Right lobe of liver (tissue), 6 donors: ENCODE data around the gene TMEM253. TPM values are rescaled to one million over a fixed set of nuclear protein-coding genes. Genes with fewer than 3 reads are reported as not detected.

ENCODE experiments used
- ATAC-seq, 4 donors: fragments of 200-7000 bp; cut with Tn5 transposase; one replicate each; pipeline ENCODE4 v1.9.1; 2020; ENCODE audit warnings: mild to moderate bottlenecking in 4 of 4, moderate library complexity in 4 of 4
- DNase-seq, 3 donors: peaks; one replicate each; pipeline ENCODE4 v3.0.0-alpha.2; 2020
- H3K27ac ChIP-seq, 3 donors: fragments of 200-600 bp; one replicate each; pipeline ENCODE4 v1.8.0; 2022
- H3K27me3 ChIP-seq, 2 donors: fragments of 200-600 bp; one replicate each; pipeline ENCODE4 v1.8.0; 2022
- H3K36me3 ChIP-seq, 4 donors: fragments of 200-600 bp; sonication (generic) in 1 of 4; one replicate each; pipeline versions ENCODE4 v1.5.1 to v1.8.0; 2017 to 2022; ENCODE audit warnings: control low read depth in 1 of 4
- H3K4me1 ChIP-seq, 4 donors: fragments of 200-600 bp; sonication (generic) in 1 of 4; one replicate each; pipeline versions ENCODE4 v1.5.1 to v1.8.0; 2017 to 2022; ENCODE audit warnings: control low read depth in 1 of 4
- H3K4me3 ChIP-seq, 3 donors: fragments of 200-600 bp; one replicate each; pipeline ENCODE4 v1.8.0; 2022
- H3K9me3 ChIP-seq, 4 donors: fragments of 200-600 bp; sonication (generic) in 1 of 4; one replicate each; pipeline versions ENCODE4 v1.5.1 to v1.8.0; 2017 to 2022; ENCODE audit warnings: control low read depth in 1 of 4
- POLR2A ChIP-seq: fragments of 450-650 bp; IDR thresholded peaks from one replicate; pipeline ENCODE4 v1.6.1; 2017; ENCODE audit warnings: antibody characterized with exemption, mild to moderate bottlenecking
- WGBS: methylation state at CpG from one replicate; pipeline ENCODE4 v1.1.6; 2018; ENCODE audit warnings: low coverage, low lambda C conversion rate; ENCODE audit not compliant: insufficient coverage; ENCODE audit errors: missing lambda C conversion rate; 5-methylcytosine and 5-hydroxymethylcytosine counted together
- intact Hi-C, 2 donors: fragments of 100-400 bp; cut with DNase I; formaldehyde crosslinking; loops; one replicate each; pipeline versions ENCODE4 v1.11.2 to v1.14.1; 2022
- total RNA-seq, 6 experiments: library from RNA; depleted of rRNA in 2 of 6; stranded (reverse); fragments of >200 nt in 2 of 6; fragmentation: NEBNext Ultra II Directional in 3 of 6; extraction: Animal tissue kit (Norgen Biotek cat#: 25700) in 3 of 6; gene quantifications; one replicate each; pipeline versions ENCODE4 v1.1.0 to v1.2.4, GENCODE V29; 2016 to 2023
- TF ChIP-seq, protein P1 (sequence below), 4 donors: fragments of 200-600 bp in 3 of 4; fragments of 450-650 bp in 1 of 4; IDR thresholded peaks; one replicate each; pipeline versions ENCODE4 v1.5.1 to v1.8.0; 2016 to 2022; ENCODE audit warnings: antibody characterized with exemption in 4 of 4, mild to moderate bottlenecking in 2 of 4
- donor health status: DM: no; HTN: yes; CAD: no.
- donor health status: DM: no; HTN: no; CAD: no.
- donor health status: DM: no; HTN: no; CAD: no.
- donor health status: DM: no; HTN: yes; CAD: no.
- donor health status: DM: no; HTN: yes; CAD: no.

Gene TMEM253
- total RNA-seq, 6 experiments from 2014 or later: 0.20 to 1.2 (median 0.38) TPM; not detected in 2

DNA sequence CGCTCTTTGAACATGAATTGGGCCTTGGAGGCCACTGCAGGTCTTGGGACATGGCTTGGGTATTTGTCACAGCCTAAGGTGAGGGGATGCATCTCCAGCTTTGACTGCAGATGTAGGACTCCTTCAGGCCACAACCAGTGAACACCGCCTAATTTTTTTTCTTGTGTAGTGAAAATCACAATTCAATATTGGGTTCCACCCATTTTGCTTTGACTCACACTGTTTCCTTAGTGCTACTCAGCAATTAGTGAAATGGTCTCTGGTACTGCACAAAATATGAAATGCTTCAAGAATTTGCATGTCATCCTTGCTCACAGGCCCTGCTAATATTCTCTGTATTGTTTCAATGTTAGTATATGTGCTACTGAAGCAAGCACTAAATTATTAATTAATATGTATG is 12.5 kb downstream of the TMEM253 start:
- no peaks in the 10 kb centered on the region for H3K9me3 ChIP-seq
- H3K4me3 ChIP-seq: no peak overlapping the region
- ATAC-seq: no peak
- DNase-seq: no peak
- H3K27ac ChIP-seq: no peak overlapping the region
- H3K27me3 ChIP-seq: no peaks in the 10 kb centered on the region
- no peak for TF ChIP-seq POLR2A
- TF ChIP-seq, protein P1, sequence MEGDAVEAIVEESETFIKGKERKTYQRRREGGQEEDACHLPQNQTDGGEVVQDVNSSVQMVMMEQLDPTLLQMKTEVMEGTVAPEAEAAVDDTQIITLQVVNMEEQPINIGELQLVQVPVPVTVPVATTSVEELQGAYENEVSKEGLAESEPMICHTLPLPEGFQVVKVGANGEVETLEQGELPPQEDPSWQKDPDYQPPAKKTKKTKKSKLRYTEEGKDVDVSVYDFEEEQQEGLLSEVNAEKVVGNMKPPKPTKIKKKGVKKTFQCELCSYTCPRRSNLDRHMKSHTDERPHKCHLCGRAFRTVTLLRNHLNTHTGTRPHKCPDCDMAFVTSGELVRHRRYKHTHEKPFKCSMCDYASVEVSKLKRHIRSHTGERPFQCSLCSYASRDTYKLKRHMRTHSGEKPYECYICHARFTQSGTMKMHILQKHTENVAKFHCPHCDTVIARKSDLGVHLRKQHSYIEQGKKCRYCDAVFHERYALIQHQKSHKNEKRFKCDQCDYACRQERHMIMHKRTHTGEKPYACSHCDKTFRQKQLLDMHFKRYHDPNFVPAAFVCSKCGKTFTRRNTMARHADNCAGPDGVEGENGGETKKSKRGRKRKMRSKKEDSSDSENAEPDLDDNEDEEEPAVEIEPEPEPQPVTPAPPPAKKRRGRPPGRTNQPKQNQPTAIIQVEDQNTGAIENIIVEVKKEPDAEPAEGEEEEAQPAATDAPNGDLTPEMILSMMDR (IDR thresholded peaks at IDR 0.05): no peak
- 100% methylated on average over 2 of the region's 2 CpGs for WGBS
- no peaks in the 10 kb centered on the region for H3K4me1 ChIP-seq
- intact Hi-C loops: no loop called here
- H3K36me3 ChIP-seq: no peaks in the 10 kb centered on the region

DNA sequence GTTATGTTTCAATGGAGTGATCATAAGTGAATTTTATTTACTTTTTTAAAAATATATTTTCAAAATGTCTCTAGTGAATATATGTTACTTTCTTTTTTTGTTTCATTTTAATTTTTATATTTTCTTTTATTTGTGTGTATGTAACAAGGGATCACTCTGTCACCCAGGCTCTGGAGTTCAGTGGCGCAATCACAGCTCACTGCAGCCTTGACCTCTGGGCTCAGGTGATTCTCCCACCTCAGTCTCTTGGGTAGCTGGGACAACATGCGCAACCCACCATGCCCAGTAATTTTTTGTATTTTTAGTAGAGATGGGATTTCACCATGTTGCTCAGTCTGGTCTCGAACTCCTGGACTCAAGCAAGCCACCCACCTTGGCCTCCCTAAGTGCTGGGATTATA is 18.1 kb downstream of the TMEM253 start:
- no peaks in the 10 kb centered on the region for H3K4me1 ChIP-seq
- no peak for DNase-seq
- H3K27ac ChIP-seq: no peak overlapping the region
- WGBS: 81% methylated on average over 2 of the region's 3 CpGs
- H3K9me3 ChIP-seq: no peaks in the 10 kb centered on the region
- no peaks in the 10 kb centered on the region for H3K36me3 ChIP-seq
- intact Hi-C loops: no loop called here
- no peaks in the 10 kb centered on the region for H3K27me3 ChIP-seq
- no peak for ATAC-seq
- TF ChIP-seq, protein P1 (IDR thresholded peaks at IDR 0.05): no peak
- no peak for TF ChIP-seq POLR2A
- no peak overlapping the region for H3K4me3 ChIP-seq

DNA sequence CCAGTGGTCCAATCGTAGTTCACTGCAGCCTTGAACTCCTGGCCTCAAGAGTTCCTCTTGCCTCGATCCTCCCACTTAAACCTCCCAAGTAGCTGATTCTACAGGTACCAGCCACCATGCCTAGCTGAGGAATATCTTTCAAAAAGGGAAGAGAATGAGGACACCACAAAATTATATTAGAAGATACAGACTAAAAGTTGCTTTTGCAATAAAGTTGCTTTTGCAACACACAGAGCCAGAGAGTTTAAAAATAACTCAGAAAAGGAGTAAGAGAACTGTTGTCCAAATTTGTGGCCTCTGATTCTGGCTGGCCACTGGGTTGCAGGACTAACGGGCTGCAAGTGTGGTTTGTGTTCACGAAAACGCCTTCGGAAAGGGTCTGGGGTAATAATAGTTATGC is 19.8 kb downstream of the TMEM253 start:
- Histone ChIP-seq H3K4me1 (no peaks in the 10 kb centered on the region), H3K27me3 (no peaks in the 10 kb centered on the region), H3K27ac (no peak overlapping the region), H3K4me3 (no peak overlapping the region), H3K36me3 (no peaks in the 10 kb centered on the region), H3K9me3 (no peaks in the 10 kb centered on the region)
- no peak for TF ChIP-seq POLR2A
- TF ChIP-seq, protein P1 (IDR thresholded peaks at IDR 0.05): no peak
- no peak for DNase-seq
- no peak for ATAC-seq
- 48% methylated on average over 6 of the region's 6 CpGs for WGBS
- intact Hi-C loops: no loop called here

DNA sequence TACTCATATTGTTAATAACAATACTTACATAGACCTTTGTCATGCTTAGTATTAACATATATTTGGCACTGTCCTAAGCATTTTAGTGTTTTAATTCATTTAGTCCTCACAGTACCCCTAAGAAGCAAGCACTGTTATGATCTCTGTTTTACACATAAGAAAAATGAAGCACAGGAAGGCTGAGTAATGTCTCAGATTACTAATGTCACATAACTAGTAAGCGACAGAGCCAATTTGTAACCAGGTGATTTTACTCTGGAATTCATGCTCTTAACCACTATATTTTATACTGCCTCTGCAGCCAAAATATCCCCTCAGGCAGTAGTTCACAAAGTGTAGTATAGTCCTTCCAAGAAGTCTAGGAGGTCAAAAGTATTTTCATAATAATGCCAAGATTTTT is 20.3 kb downstream of the TMEM253 start:
- intact Hi-C loops: no loop called here
- 82% methylated on average over 1 of the region's 1 CpG for WGBS
- Histone ChIP-seq H3K4me3 (no peak overlapping the region), H3K36me3 (no peaks in the 10 kb centered on the region), H3K27me3 (no peaks in the 10 kb centered on the region), H3K9me3 (no peaks in the 10 kb centered on the region), H3K27ac (no peak overlapping the region), H3K4me1 (no peaks in the 10 kb centered on the region)
- TF ChIP-seq, protein P1 (IDR thresholded peaks at IDR 0.05): no peak
- no peak for TF ChIP-seq POLR2A
- no peak for DNase-seq
- ATAC-seq: no peak

DNA sequence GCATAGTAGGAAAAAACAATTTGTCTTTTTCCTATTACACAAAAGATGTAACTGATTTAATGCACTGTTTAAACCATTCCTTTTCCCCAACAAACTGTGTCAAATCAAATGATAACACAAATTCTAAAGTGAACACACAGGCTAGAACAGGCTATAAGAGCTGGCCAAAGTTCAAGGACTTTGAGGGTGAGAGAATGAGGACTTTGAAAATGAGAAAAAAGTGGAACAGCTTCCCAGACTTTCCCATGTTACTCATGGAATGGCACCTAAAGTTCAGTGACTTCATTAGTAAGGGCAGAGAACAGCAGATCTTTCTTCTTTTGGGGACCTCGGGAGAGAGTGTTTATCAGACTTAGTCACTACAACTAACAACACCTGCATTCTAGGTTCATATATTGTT is 22.6 kb downstream of the TMEM253 start:
- TF ChIP-seq, protein P1 (IDR thresholded peaks at IDR 0.05): no peak
- TF ChIP-seq POLR2A: no peak
- no peak for ATAC-seq
- no peak overlapping the region for H3K27ac ChIP-seq
- H3K36me3 ChIP-seq: no peaks in the 10 kb centered on the region
- DNase-seq: no peak
- H3K9me3 ChIP-seq: no peaks in the 10 kb centered on the region
- no peak overlapping the region for H3K4me3 ChIP-seq
- intact Hi-C loops: no loop called here
- no CpG with 5 or more reads among the region's 1 CpG for WGBS
- H3K4me1 ChIP-seq: no peaks in the 10 kb centered on the region
- H3K27me3 ChIP-seq: no peaks in the 10 kb centered on the region
